Ovary (tissue), 3 donors: ENCODE measurements around the gene ZNF148.

Experiments used
- CTCF ChIP-seq, 3 donors: fragments of 450-650 bp in 2 of 3; fragments of 200-600 bp in 1 of 3; IDR thresholded peaks; one replicate each; pipeline versions ENCODE4 v1.5.1 to v1.8.0; 2016 to 2022; ENCODE audit warnings: antibody characterized with exemption in 3 of 3, mild to moderate bottlenecking in 1 of 3
- EP300 ChIP-seq: sonication (generic); formaldehyde crosslinking; IDR thresholded peaks from one replicate; pipeline ENCODE4 v1.6.1; 2017; ENCODE audit warnings: antibody characterized with exemption
- POLR2A ChIP-seq: fragments of 450-650 bp; IDR thresholded peaks from one replicate; pipeline ENCODE4 v1.6.1; 2017; ENCODE audit warnings: antibody characterized with exemption, mild to moderate bottlenecking, moderate library complexity
- donor health status: DM: no; HTN: no; CAD: no.

GRCh38 chr3:125316246-125316645, 58.9 kb downstream of the ZNF148 start:
- TF ChIP-seq CTCF (IDR thresholded peaks at IDR 0.05) (no peak), EP300 (no peak), POLR2A (no peak)
